GM12878 (cell line): ENCODE measurements around the gene CCR8. TPM values are rescaled to one million over a fixed set of nuclear protein-coding genes. Genes with fewer than 3 reads are reported as not detected.
"Not testable (repeated sequence)": the region's sequence is repeated elsewhere in the genome, so short reads cannot be mapped to it uniquely, and the experiment has no call there.

ENCODE experiments used
- ATAC-seq: fragments of 200-7000 bp; cut with Tn5 transposase; 3 replicates; pipeline ENCODE4 v1.9.1; 2020; ENCODE audit warnings: mild to moderate bottlenecking, moderate library complexity
- BruUV-seq: library from RNA; stranded (reverse); fragments of 400-500 nt; replicated peaks from 2 replicates; lab custom pipeline; 2021; lab: Mats Ljungman, UMichigan
- CTCF ChIA-PET: fragments of 300-600 bp; sonication (Branson Sonifier 250); formaldehyde crosslinking; extraction: SDS; loops from one replicate; lab custom pipeline; 2021; ENCODE audit warnings: inconsistent platforms; lab: Yijun Ruan, JAX
- POLR2A ChIA-PET: fragments of 350-600 bp; formaldehyde crosslinking; extraction: SDS; loops from one replicate; lab custom pipeline; 2021; ENCODE audit warnings: inconsistent platforms; lab: Charles Lee
- RAD21 ChIA-PET: fragments of 300-600 bp; sonication (Branson Sonifier 250); formaldehyde crosslinking; loops from one replicate; lab custom pipeline; 2023; ENCODE audit warnings: antibody characterized with exemption; ENCODE audit not compliant: unreplicated experiment; lab: Charles Lee
- SMC1A ChIA-PET: fragments of 300-600 bp; sonication (Branson Sonifier 250); formaldehyde crosslinking; loops from one replicate; lab custom pipeline; 2023; ENCODE audit not compliant: unreplicated experiment, uncharacterized antibody; lab: Charles Lee
- DNase-seq: peaks from one replicate; pipeline ENCODE4 v3.0.0-alpha.2; 2011; ENCODE audit warnings: low read depth, low spot score
- FAIRE-seq: peaks from 3 replicates; lab custom pipeline; 2011; peaks lifted over from hg19 to GRCh38; lab: Jason Lieb, UNC
- H2AFZ ChIP-seq: 2 replicates; pipeline ENCODE4 v1.6.0; 2011; ENCODE audit warnings: low read depth, low read length, control low read depth; ENCODE audit not compliant: control insufficient read depth
- H3K27ac ChIP-seq: 2 replicates; pipeline ENCODE4 v1.5.1; 2011; ENCODE audit warnings: control low read depth; ENCODE audit not compliant: control insufficient read depth, insufficient read depth
- H3K27me3 ChIP-seq, 2 experiments: replicated peaks in 1 of 2; 2 replicates each; pipeline versions ENCODE4 v1.6.0 to v1.6.1; 2011; ENCODE audit warnings: low read length in 1 of 2; ENCODE audit not compliant: control insufficient read depth in 2 of 2, insufficient read depth in 2 of 2
- H3K36me3 ChIP-seq, 2 experiments: 2 replicates each; pipeline ENCODE4 v1.5.1; 2011; ENCODE audit warnings: low read length in 1 of 2; ENCODE audit not compliant: control insufficient read depth in 2 of 2, insufficient read depth in 2 of 2
- H3K4me1 ChIP-seq: 2 replicates; pipeline ENCODE4 v1.6.1; 2011; ENCODE audit warnings: mild to moderate bottlenecking, low read length, moderate library complexity, mixed read lengths; ENCODE audit not compliant: control insufficient read depth, insufficient read depth
- H3K4me2 ChIP-seq: 2 replicates; pipeline ENCODE4 v1.6.0; 2011; ENCODE audit warnings: control low read depth; ENCODE audit not compliant: control insufficient read depth, insufficient read depth
- H3K4me3 ChIP-seq: fragments of 200-600 bp; sonication (generic); 2 replicates; pipeline ENCODE4 v1.5.1; 2016
- H3K79me2 ChIP-seq: 2 replicates; pipeline ENCODE4 v1.6.0; 2011; ENCODE audit warnings: low read length; ENCODE audit not compliant: control insufficient read depth, insufficient read depth
- H3K9ac ChIP-seq: 2 replicates; pipeline ENCODE4 v1.8.0; 2011; ENCODE audit warnings: low read length, control low read depth, mixed read lengths; ENCODE audit not compliant: control insufficient read depth, insufficient read depth
- H3K9me3 ChIP-seq: replicated peaks from 3 replicates; pipeline ENCODE4 v1.5.1; 2011; ENCODE audit warnings: mild to moderate bottlenecking, low read length; ENCODE audit not compliant: control insufficient read depth, insufficient read depth
- H4K20me1 ChIP-seq: 2 replicates; pipeline ENCODE4 v1.6.0; 2011; ENCODE audit not compliant: control insufficient read depth, insufficient read depth
- HDAC2 ChIP-seq: fragments of 200-600 bp; sonication (generic); IDR thresholded peaks from 2 replicates; pipeline ENCODE4 v1.6.1; 2017
- MXI1 ChIP-seq: fragments of 150-350 bp; IDR thresholded peaks from 2 replicates; pipeline ENCODE4 v1.6.1; 2011; ENCODE audit warnings: low read depth, mild to moderate bottlenecking, inconsistent platforms, low read length, improper control_type of control experiment
- NR2F1 ChIP-seq: fragments of 450-650 bp; conservative IDR thresholded peaks from 2 replicates; pipeline ENCODE4 v1.6.1; 2017; ENCODE audit warnings: mild to moderate bottlenecking
- RELA ChIP-seq: fragments of 450-650 bp; IDR thresholded peaks from 2 replicates; pipeline ENCODE4 v1.8.0; 2014; ENCODE audit warnings: borderline replicate concordance; ENCODE audit not compliant: partially characterized antibody
- SMAD1 ChIP-seq: fragments of 450-650 bp; IDR thresholded peaks from 2 replicates; pipeline ENCODE4 v1.6.1; 2018; ENCODE audit warnings: mild to moderate bottlenecking, low read depth; ENCODE audit not compliant: partially characterized antibody
- SUPT20H ChIP-seq: IDR thresholded peaks from 2 replicates; pipeline ENCODE4 v1.6.1; 2011; ENCODE audit warnings: low read depth, mild to moderate bottlenecking, low read length, moderate library complexity, borderline replicate concordance; ENCODE audit not compliant: control insufficient read depth
- ZBED1 ChIP-seq: IDR thresholded peaks from 2 replicates; pipeline ENCODE4 v1.6.1; 2016; ENCODE audit warnings: borderline replicate concordance
- ZNF217 ChIP-seq: fragments of 450-650 bp; IDR thresholded peaks from 2 replicates; pipeline ENCODE4 v1.6.1; 2017; ENCODE audit warnings: antibody characterized with exemption, mild to moderate bottlenecking
- WGBS: methylation state at CpG from one replicate; pipeline ENCODE4 v1.1.6; 2016; ENCODE audit warnings: low lambda C conversion rate; ENCODE audit not compliant: insufficient replicate concordance, insufficient coverage; ENCODE audit errors: missing lambda C conversion rate; 5-methylcytosine and 5-hydroxymethylcytosine counted together
- in situ Hi-C: fragments of 300-500 bp; cut with MboI; formaldehyde crosslinking; loops from 9 replicates; pipeline ENCODE4 v1.14.3; 2018; ENCODE audit warnings: mixed read lengths
- intact Hi-C: fragments of 100-400 bp; cut with micrococcal nuclease; formaldehyde crosslinking; loops from one replicate; pipeline ENCODE4 v1.14.2; 2022; ENCODE audit not compliant: unreplicated experiment
- polyA plus RNA-seq, 11 experiments: library from polyadenylated mRNA; depleted of rRNA in 4 of 11; unstranded in 6 of 11; stranded (reverse) in 5 of 11; fragments of >200 nt; fragmentation: Nextera tagmentation in 4 of 11; fragmentation: Illumina TruSeq in 1 of 11; extraction: Ambion mirVana in 4 of 11; extraction: Trizol in 1 of 11; gene quantifications; 1 replicate in 1 of 11; 2 replicates in 10 of 11; pipeline versions ENCODE4 v1.2.1 to v1.2.3, GENCODE V29; 2011 to 2016; ENCODE audit warnings: inconsistent platforms in 2 of 11, missing spikeins in 2 of 11, low read depth in 1 of 11
- total RNA-seq, 4 experiments: library from RNA; depleted of rRNA in 3 of 4; stranded (reverse); fragments of >200 nt in 3 of 4; fragmentation: Illumina TruSeq in 1 of 4; extraction: Trizol in 1 of 4; gene quantifications; 2 replicates each; pipeline versions ENCODE4 v1.2.1 to v1.2.3, GENCODE V29; 2013 to 2021
- TF ChIP-seq, protein P1 (sequence below): IDR thresholded peaks from 2 replicates; pipeline ENCODE4 v1.6.1; 2011; ENCODE audit warnings: borderline replicate concordance, low read depth, mild to moderate bottlenecking, moderate library complexity, low read length; ENCODE audit not compliant: insufficient read depth, poor library complexity, severe bottlenecking
- TF ChIP-seq, protein P2 (sequence below): fragments of 450-650 bp; IDR thresholded peaks from 2 replicates; pipeline ENCODE4 v1.6.1; 2017; ENCODE audit warnings: mild to moderate bottlenecking, moderate library complexity

The CCR8 gene
- total and polyA plus RNA-seq, 10 of the 15 experiments (the other 5 are each of a cell fraction or from before 2014, with no cell fraction given): 5.2 to 28.8 (median 15.6) TPM

DNA sequence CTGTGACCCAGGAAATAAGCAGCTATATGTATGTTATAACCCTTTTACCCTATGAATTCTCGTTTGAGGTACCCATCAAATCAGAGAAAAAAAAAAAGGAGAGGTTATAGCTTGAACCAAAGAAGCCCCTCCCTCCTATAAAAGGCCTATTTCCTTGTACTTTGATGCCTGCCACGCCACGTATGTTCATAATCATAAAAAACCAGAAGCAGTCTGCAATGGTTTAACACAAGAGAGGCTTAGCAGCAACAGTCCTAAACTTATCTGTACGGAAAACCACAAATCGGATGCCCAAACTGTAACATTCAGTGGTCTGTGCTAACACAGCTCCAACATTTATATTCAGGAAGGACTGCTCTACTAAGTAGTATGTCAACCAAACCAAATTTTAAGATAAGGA, 21.2 kb downstream of the CCR8 start:
- H2AFZ ChIP-seq: no peak overlapping the region
- SMC1A ChIA-PET: interaction anchor here (0.6 to 2.5 kb wide), 5 partner anchors 9 to 48 kb away, joined by 3 to 10 read pairs (median 3); no protein-coding TSS in a partner anchor
- RAD21 ChIA-PET: interaction anchor here (1.3 to 1.7 kb wide), 3 partner anchors 27 to 58 kb away, joined by 3 to 5 read pairs (median 3); no protein-coding TSS in a partner anchor
- intact Hi-C loops (no loop called here), in situ Hi-C loops (no loop called here)
- FAIRE-seq (no peak), ATAC-seq (no peak), DNase-seq (no peak)
- H3K4me3 ChIP-seq: no peak overlapping the region
- no peak overlapping the region for H3K27ac ChIP-seq
- CTCF ChIA-PET: interaction anchor here (0.9 kb wide), 1 partner anchor 59 kb away, joined by 4 read pairs; no protein-coding TSS in a partner anchor
- no peak overlapping the region for H3K4me2 ChIP-seq
- no peaks in the 10 kb centered on the region for H3K9me3 ChIP-seq
- POLR2A ChIA-PET: interaction anchor here (0.7 kb wide), 1 partner anchor 9 kb away, joined by 3 read pairs; no protein-coding TSS in a partner anchor
- no peaks in the 10 kb centered on the region for H3K36me3 ChIP-seq
- H3K9ac ChIP-seq: no peak overlapping the region
- H4K20me1 ChIP-seq: no peaks in the 10 kb centered on the region
- H3K79me2 ChIP-seq: no peaks in the 10 kb centered on the region
- H3K27me3 ChIP-seq: no peaks in the 10 kb centered on the region
- H3K4me1 ChIP-seq: peaks cover 17% of the 10 kb centered on the region
- BruUV-seq: no TSS peak
- TF ChIP-seq, protein P1, sequence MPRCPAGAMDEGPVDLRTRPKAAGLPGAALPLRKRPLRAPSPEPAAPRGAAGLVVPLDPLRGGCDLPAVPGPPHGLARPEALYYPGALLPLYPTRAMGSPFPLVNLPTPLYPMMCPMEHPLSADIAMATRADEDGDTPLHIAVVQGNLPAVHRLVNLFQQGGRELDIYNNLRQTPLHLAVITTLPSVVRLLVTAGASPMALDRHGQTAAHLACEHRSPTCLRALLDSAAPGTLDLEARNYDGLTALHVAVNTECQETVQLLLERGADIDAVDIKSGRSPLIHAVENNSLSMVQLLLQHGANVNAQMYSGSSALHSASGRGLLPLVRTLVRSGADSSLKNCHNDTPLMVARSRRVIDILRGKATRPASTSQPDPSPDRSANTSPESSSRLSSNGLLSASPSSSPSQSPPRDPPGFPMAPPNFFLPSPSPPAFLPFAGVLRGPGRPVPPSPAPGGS: no peak
- no peak for TF ChIP-seq RELA
- TF ChIP-seq SUPT20H: no peak
- no peak for TF ChIP-seq MXI1
- no peak for TF ChIP-seq ZBED1
- TF ChIP-seq HDAC2: no peak
- TF ChIP-seq, protein P2, sequence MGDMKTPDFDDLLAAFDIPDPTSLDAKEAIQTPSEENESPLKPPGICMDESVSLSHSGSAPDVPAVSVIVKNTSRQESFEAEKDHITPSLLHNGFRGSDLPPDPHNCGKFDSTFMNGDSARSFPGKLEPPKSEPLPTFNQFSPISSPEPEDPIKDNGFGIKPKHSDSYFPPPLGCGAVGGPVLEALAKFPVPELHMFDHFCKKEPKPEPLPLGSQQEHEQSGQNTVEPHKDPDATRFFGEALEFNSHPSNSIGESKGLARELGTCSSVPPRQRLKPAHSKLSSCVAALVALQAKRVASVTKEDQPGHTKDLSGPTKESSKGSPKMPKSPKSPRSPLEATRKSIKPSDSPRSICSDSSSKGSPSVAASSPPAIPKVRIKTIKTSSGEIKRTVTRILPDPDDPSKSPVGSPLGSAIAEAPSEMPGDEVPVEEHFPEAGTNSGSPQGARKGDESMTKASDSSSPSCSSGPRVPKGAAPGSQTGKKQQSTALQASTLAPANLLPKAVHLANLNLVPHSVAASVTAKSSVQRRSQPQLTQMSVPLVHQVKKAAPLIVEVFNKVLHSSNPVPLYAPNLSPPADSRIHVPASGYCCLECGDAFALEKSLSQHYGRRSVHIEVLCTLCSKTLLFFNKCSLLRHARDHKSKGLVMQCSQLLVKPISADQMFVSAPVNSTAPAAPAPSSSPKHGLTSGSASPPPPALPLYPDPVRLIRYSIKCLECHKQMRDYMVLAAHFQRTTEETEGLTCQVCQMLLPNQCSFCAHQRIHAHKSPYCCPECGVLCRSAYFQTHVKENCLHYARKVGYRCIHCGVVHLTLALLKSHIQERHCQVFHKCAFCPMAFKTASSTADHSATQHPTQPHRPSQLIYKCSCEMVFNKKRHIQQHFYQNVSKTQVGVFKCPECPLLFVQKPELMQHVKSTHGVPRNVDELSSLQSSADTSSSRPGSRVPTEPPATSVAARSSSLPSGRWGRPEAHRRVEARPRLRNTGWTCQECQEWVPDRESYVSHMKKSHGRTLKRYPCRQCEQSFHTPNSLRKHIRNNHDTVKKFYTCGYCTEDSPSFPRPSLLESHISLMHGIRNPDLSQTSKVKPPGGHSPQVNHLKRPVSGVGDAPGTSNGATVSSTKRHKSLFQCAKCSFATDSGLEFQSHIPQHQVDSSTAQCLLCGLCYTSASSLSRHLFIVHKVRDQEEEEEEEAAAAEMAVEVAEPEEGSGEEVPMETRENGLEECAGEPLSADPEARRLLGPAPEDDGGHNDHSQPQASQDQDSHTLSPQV: no peak
- no peak for TF ChIP-seq NR2F1
- TF ChIP-seq SMAD1: no peak
- no peak for TF ChIP-seq ZNF217
- WGBS: 75% methylated on average over 5 of the region's 5 CpGs

DNA sequence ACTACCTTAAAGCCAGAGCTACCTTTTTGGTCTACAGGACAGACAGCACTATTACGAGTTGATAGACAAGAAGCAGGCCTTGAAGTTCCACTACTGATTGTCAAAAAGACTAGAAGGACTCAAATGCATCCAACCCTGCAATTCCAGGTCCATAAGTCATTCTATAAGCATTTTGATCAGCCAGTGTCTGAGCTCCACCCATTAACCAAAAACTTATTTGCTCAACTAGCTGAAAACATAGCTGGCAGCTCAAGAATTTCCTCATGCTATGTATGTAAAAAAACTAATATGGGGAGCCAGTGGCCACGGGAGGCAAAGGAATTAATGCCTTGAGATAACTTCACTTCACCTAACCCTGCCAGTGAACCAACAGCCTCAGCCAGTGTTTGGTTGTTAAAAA, 21.6 kb downstream of the CCR8 start:
- CTCF ChIA-PET: interaction anchor here (0.9 kb wide), 1 partner anchor 59 kb away, joined by 4 read pairs; no protein-coding TSS in a partner anchor
- FAIRE-seq, BruUV-seq: not testable (repeated sequence)

More for the DNA sequence above, 21.6 kb downstream of the CCR8 start:
- DNase-seq, H3K4me3 ChIP-seq, H2AFZ ChIP-seq, H3K4me2 ChIP-seq, H4K20me1 ChIP-seq, H3K36me3 ChIP-seq, H3K9ac ChIP-seq, H3K27ac ChIP-seq, H3K27me3 ChIP-seq, H3K9me3 ChIP-seq, intact Hi-C loops, in situ Hi-C loops, ATAC-seq, H3K79me2 ChIP-seq: not testable (repeated sequence)
- 42% methylated on average over 2 of the region's 2 CpGs for WGBS
- ChIA-PET RAD21 (interaction anchor here (1.3 to 1.7 kb wide), 3 partner anchors 27 to 59 kb away, joined by 3 to 5 read pairs (median 3); no protein-coding TSS in a partner anchor), SMC1A (interaction anchor here (0.6 to 2.5 kb wide), 6 partner anchors 8 to 135 kb away, joined by 3 to 10 read pairs (median 3); no protein-coding TSS in a partner anchor), POLR2A (interaction anchor here (0.7 kb wide), 1 partner anchor 9 kb away, joined by 3 read pairs; no protein-coding TSS in a partner anchor)
- H3K4me1 ChIP-seq: peaks cover 14% of the 10 kb centered on the region
